Stomach (tissue), 9 donors: ENCODE results near the gene PFKP. TPM values are rescaled to one million over a fixed set of nuclear protein-coding genes. Genes with fewer than 3 reads are reported as not detected.

Experiments used
- DNase-seq, 2 donors: peaks; one replicate each; pipeline versions ENCODE4 v3.0.0 to v3.0.0-alpha.2; 2013 to 2019
- H3K27ac ChIP-seq, 5 donors: fragments of 200-600 bp in 4 of 5; sonication (generic) in 4 of 5; one replicate each; pipeline ENCODE4 v1.5.1; 2013 to 2019; ENCODE audit warnings: mild to moderate bottlenecking in 1 of 5, moderate library complexity in 1 of 5
- H3K27me3 ChIP-seq, 3 donors: fragments of 200-600 bp; sonication (generic); one replicate each; pipeline ENCODE4 v1.5.1; 2017 to 2019; ENCODE audit warnings: mixed run types in 1 of 3
- H3K36me3 ChIP-seq, 4 donors: fragments of 200-600 bp; sonication (generic); 1 replicate in 3 of 4; 2 replicates in 1 of 4; pipeline ENCODE4 v1.5.1; 2016 to 2019
- H3K4me1 ChIP-seq, 4 donors: fragments of 200-600 bp; sonication (generic); one replicate each; pipeline ENCODE4 v1.5.1; 2016 to 2019
- H3K4me3 ChIP-seq, 4 donors: fragments of 200-600 bp; sonication (generic) in 3 of 4; one replicate each; pipeline ENCODE4 v1.5.1; 2016 to 2019; ENCODE audit warnings: mild to moderate bottlenecking in 1 of 4
- H3K9me3 ChIP-seq, 4 donors: fragments of 200-600 bp; sonication (generic); one replicate each; pipeline ENCODE4 v1.5.1; 2016 to 2019
- CTCF ChIP-seq, 7 experiments: fragments of 450-650 bp in 4 of 7; fragments of 200-600 bp in 3 of 7; sonication (generic) in 3 of 7; IDR thresholded peaks; one replicate each; pipeline ENCODE4 v1.5.1; 2016 to 2019; ENCODE audit warnings: antibody characterized with exemption in 7 of 7, control low read depth in 2 of 7, mild to moderate bottlenecking in 1 of 7
- EP300 ChIP-seq: sonication (generic); formaldehyde crosslinking; IDR thresholded peaks from one replicate; pipeline ENCODE4 v1.6.1; 2017; ENCODE audit warnings: antibody characterized with exemption
- POLR2A ChIP-seq, 4 donors: fragments of 450-650 bp; IDR thresholded peaks; one replicate each; pipeline ENCODE4 v1.6.1; 2016; ENCODE audit warnings: antibody characterized with exemption in 4 of 4, control low read depth in 2 of 4, mild to moderate bottlenecking in 1 of 4, moderate library complexity in 1 of 4
- POLR2AphosphoS5 ChIP-seq, 3 donors: sonication (generic); formaldehyde crosslinking; IDR thresholded peaks; one replicate each; pipeline ENCODE4 v1.6.1; 2016; ENCODE audit warnings: antibody characterized with exemption in 3 of 3
- WGBS, 5 donors: extraction: QIAGEN DNeasy Blood & Tissue Kit in 3 of 5; methylation state at CpG; one replicate each; pipeline versions ENCODE4 v1.1.5 to v1.1.7; 2013 to 2018; 5-methylcytosine and 5-hydroxymethylcytosine counted together
- intact Hi-C: fragments of 100-400 bp; cut with DNase I; formaldehyde crosslinking; loops from one replicate; pipeline ENCODE4 v1.15.1; 2023; ENCODE audit warnings: low total_unique reads
- polyA plus RNA-seq, 3 donors: library from polyadenylated mRNA; stranded (reverse); fragments of 200-250 nt; gene quantifications; one replicate each; pipeline ENCODE4 v1.2.3, GENCODE V29; 2013
- total RNA-seq, 5 donors: library from RNA; depleted of rRNA; stranded (reverse); fragments of >200 nt; gene quantifications; one replicate each; pipeline versions ENCODE4 v1.1.0 to v1.2.3, GENCODE V29; 2014 to 2016
- donor health status: healthy with polysubstance abuse.
- donor health status: Bipolar disorder and iron deficiency.
- donor health status: healthy.

PFKP gene
- total and polyA plus RNA-seq, 8 donors, result 11.2 to 155 (median 29.4) TPM

- H3K36me3 ChIP-seq, result peaks cover 87 to 100% (median 100%) of the 10 kb centered on the region in 4 donors
- no peak overlapping the region for H3K27ac ChIP-seq
- no peak for DNase-seq
- intact Hi-C loops, result no loop called here
- no peaks in the 10 kb centered on the region for H3K4me1 ChIP-seq
- WGBS, 5 donors, result 87 to 95% (median 90%) methylated on average over 17 of the region's 17 CpGs
- TF ChIP-seq EP300 (no peak), POLR2A (IDR thresholded peaks at IDR 0.05) (no peak), CTCF (IDR thresholded peaks at IDR 0.05) (no peak), POLR2AphosphoS5 (IDR thresholded peaks at IDR 0.05) (no peak)
- H3K27me3 ChIP-seq, result no peaks in the 10 kb centered on the region
- H3K4me3 ChIP-seq, result no peak overlapping the region
- no peaks in the 10 kb centered on the region for H3K9me3 ChIP-seq
These were observed 80.7 kb downstream of the PFKP start for GRCh38 chr10:3148041-3148440.

- H3K4me3 ChIP-seq, result no peak overlapping the region
- no peaks in the 10 kb centered on the region for H3K9me3 ChIP-seq
- no peak overlapping the region for H3K27ac ChIP-seq
- no peaks in the 10 kb centered on the region for H3K27me3 ChIP-seq
- TF ChIP-seq POLR2AphosphoS5 (IDR thresholded peaks at IDR 0.05), result no peak
- no peak for TF ChIP-seq CTCF (IDR thresholded peaks at IDR 0.05)
- TF ChIP-seq EP300, result no peak
- TF ChIP-seq POLR2A (IDR thresholded peaks at IDR 0.05), result no peak
- H3K36me3 ChIP-seq, result peaks cover 85 to 100% (median 100%) of the 10 kb centered on the region in 4 donors
- H3K4me1 ChIP-seq, result no peaks in the 10 kb centered on the region
- intact Hi-C loops, result no loop called here
- 71 to 86% (median 85%) methylated on average over 9 of the region's 9 CpGs for WGBS, 5 donors
- DNase-seq, result no peak
These were observed 81.6 kb downstream of the PFKP start for GRCh38 chr10:3148994-3149393.

DNA sequence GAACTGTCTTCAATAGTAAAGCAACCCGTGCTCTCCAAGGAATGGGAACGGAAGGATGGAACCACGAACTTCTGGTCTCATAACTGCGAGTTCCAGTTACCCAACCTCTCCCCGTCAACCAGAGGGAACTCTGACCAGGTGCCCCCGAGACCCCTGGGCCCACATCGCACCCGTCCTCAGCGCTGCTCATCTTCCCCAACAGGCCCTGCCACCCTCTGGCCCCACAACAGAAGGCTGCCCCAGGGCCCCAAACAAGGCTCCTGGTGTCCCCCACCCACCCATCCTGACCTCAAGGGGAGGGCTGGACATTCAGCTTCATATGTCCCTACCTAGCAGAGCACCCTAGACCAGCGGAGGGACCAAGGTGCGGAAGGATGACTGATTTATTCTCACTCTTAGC lies 82.6 kb downstream of the PFKP start:
- Histone ChIP-seq H3K27me3 (no peaks in the 10 kb centered on the region), H3K27ac (no peak overlapping the region), H3K9me3 (no peaks in the 10 kb centered on the region), H3K36me3 (peaks cover 86 to 100% (median 100%) of the 10 kb centered on the region in 4 donors), H3K4me3 (no peak overlapping the region), H3K4me1 (no peaks in the 10 kb centered on the region)
- WGBS, 5 donors, result 84 to 90% (median 86%) methylated on average over 11 of the region's 11 CpGs
- DNase-seq, result no peak
- intact Hi-C loops, result no loop called here
- TF ChIP-seq POLR2A (IDR thresholded peaks at IDR 0.05) (no peak), EP300 (no peak), POLR2AphosphoS5 (IDR thresholded peaks at IDR 0.05) (no peak), CTCF (IDR thresholded peaks at IDR 0.05) (no peak)

DNA sequence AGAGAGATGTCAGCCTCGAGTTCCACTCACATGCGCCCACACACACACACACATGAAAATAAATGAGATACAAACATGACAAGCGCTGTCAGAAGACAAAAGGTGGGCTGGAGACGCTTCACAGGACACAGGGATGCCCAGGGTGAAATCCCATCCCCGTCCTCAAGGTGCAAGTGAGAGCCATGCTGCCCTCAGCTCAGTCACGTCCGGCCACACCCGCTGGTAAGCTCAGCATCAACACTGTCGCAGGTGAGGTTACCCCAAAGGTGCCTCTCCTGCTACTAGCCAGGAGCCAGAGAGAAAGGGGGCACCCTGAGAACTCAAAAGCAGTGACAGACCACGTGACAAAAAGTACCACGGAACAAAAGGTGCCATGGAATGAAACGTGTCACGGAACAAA lies 83.0 kb downstream of the PFKP start:
- H3K27me3 ChIP-seq, result no peaks in the 10 kb centered on the region
- no peak for DNase-seq
- 90 to 94% (median 92%) methylated on average over 13 of the region's 13 CpGs for WGBS, 5 donors
- intact Hi-C loops, result no loop called here
- peaks cover 86 to 100% (median 100%) of the 10 kb centered on the region in 4 donors for H3K36me3 ChIP-seq
- no peaks in the 10 kb centered on the region for H3K4me1 ChIP-seq
- no peaks in the 10 kb centered on the region for H3K9me3 ChIP-seq
- H3K27ac ChIP-seq, result no peak overlapping the region
- TF ChIP-seq POLR2A (IDR thresholded peaks at IDR 0.05) (no peak), POLR2AphosphoS5 (IDR thresholded peaks at IDR 0.05) (no peak), EP300 (no peak), CTCF (IDR thresholded peaks at IDR 0.05) (no peak)
- no peak overlapping the region for H3K4me3 ChIP-seq
